Left ventricle myocardium inferior (tissue), 1 donor: ENCODE data around the gene SNAPC4. TPM values are rescaled to one million over a fixed set of nuclear protein-coding genes. Genes with fewer than 3 reads are reported as not detected.

Experiments used
- DNase-seq: peaks from one replicate; pipeline ENCODE4 v3.0.0-alpha.2; 2020
- H3K27ac ChIP-seq: fragments of 200-600 bp; replicated peaks from 2 replicates; pipeline ENCODE4 v1.8.0; 2021
- H3K27me3 ChIP-seq: fragments of 200-600 bp; 2 replicates; pipeline ENCODE4 v1.8.0; 2021; ENCODE audit warnings: low read depth
- H3K36me3 ChIP-seq: fragments of 200-600 bp; 2 replicates; pipeline ENCODE4 v1.8.0; 2021
- H3K4me1 ChIP-seq: fragments of 200-600 bp; 2 replicates; pipeline ENCODE4 v1.8.0; 2021
- H3K4me3 ChIP-seq: fragments of 200-600 bp; 2 replicates; pipeline ENCODE4 v1.8.0; 2021; ENCODE audit warnings: mild to moderate bottlenecking, moderate library complexity
- H3K9me3 ChIP-seq: fragments of 200-600 bp; replicated peaks from 2 replicates; pipeline ENCODE4 v1.8.0; 2021
- intact Hi-C: fragments of 100-400 bp; cut with micrococcal nuclease; formaldehyde crosslinking; loops from one replicate; pipeline ENCODE4 v1.11.0; 2022
- total RNA-seq: library from RNA; stranded (reverse); fragmentation: NEBNext Ultra II Directional; extraction: Animal tissue kit (Norgen Biotek cat#: 25700); gene quantifications from one replicate; pipeline ENCODE4 v1.2.1, GENCODE V29; 2021
- TF ChIP-seq, protein P1 (sequence below): fragments of 200-600 bp; IDR thresholded peaks from 2 replicates; pipeline ENCODE4 v1.8.0; 2021; ENCODE audit warnings: antibody characterized with exemption, mild to moderate bottlenecking, borderline replicate concordance
- donor health status: DM: no; HTN: yes; CAD: no; lungs with severe emphysema.

SNAPC4 gene
- total RNA-seq, 1 donor from 2014 or later = 5.2 TPM

DNA sequence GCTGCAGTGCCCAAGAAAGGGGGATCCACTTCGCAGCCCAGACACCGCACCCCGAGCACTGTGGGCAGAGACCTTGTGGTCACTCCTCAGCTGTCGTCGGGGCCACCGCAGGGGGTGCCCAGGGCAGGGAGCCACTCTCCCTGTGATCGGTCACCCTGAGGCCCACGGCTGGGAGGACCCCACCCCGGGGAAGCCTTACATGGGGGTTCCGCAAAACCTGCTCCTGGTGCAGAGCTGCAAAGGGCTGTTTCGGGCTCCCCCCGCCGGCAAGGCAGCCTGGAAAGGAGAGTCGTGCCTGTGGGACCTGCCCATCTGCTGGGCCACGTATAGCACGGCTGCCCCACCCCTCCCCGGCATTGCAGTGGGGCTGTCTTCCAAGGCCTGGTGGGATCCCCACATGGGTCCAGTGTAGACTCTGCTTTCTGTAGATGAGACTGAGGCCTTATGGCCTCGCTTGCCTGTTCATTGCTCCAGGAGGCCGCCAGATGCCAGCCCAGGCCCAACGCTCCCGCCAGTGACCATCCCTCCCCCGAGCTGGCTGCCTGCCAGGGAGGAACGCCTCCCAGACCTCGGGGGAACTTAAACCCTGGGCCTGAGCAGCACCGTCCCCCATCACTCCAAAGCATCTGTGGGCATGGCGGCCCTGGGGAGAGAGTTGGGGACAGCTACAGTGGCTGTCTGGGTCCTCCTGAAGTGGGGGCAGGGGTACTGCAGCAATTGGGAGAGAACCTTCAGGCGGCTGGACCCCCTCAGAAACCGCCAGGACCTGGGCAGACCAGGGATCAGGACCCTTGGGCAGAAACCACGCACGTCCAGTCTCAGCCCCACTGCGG lies 34.8 kb downstream of the SNAPC4 start:
- no peak for DNase-seq
- H3K27ac ChIP-seq = no peak overlapping the region
- intact Hi-C loops = no loop called here

DNA sequence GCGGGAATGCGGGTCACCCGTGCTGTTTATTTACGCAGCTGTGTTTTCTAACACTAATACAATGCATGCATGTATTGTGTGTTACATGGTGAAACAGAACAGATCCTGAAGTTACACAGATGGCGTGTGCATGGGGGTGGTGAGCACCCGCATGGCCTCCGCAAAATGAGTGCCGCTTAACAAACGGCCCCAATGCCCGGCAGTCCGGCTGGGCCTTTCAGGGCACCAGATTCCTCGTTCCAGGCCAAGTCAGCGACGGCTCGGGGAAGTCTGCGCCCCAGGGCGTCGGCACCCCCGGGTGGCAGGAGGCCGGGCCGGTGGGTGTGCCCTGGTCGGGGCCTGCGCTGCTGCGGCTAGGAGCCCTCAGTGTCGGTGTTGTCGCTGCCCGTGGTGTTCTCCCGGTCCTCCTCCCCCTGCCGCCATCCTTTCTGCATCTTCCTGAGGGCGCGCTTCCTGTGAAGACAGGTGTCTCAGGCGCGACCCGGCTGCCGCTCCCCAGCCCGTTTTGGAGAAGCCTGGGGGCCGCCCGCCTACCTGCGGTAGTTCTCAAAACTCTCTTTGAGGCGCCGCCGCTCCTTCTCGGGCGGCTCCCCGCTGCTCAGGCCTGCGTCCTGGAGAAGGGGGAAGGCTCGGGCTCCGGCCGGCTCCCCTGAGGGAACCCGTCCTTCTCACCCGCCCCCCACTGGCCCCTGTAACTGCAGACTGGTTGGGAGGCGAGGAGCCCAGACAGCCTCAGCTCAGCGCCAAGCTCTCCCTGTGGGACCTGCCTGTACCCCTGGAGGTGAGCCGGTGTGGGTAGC lies 35.8 kb downstream of the SNAPC4 start:
- Histone ChIP-seq H3K4me1 (peaks cover 36% of the 10 kb centered on the region), H3K27ac (no peak overlapping the region)

More for the DNA sequence above, 34.8 kb downstream of the SNAPC4 start:
- TF ChIP-seq, protein P1, sequence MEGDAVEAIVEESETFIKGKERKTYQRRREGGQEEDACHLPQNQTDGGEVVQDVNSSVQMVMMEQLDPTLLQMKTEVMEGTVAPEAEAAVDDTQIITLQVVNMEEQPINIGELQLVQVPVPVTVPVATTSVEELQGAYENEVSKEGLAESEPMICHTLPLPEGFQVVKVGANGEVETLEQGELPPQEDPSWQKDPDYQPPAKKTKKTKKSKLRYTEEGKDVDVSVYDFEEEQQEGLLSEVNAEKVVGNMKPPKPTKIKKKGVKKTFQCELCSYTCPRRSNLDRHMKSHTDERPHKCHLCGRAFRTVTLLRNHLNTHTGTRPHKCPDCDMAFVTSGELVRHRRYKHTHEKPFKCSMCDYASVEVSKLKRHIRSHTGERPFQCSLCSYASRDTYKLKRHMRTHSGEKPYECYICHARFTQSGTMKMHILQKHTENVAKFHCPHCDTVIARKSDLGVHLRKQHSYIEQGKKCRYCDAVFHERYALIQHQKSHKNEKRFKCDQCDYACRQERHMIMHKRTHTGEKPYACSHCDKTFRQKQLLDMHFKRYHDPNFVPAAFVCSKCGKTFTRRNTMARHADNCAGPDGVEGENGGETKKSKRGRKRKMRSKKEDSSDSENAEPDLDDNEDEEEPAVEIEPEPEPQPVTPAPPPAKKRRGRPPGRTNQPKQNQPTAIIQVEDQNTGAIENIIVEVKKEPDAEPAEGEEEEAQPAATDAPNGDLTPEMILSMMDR = no peak
- Histone ChIP-seq H3K4me1 (peaks cover 36% of the 10 kb centered on the region), H3K36me3 (no peaks in the 10 kb centered on the region), H3K4me3 (no peak overlapping the region), H3K9me3 (no peaks in the 10 kb centered on the region), H3K27me3 (no peaks in the 10 kb centered on the region)

DNA sequence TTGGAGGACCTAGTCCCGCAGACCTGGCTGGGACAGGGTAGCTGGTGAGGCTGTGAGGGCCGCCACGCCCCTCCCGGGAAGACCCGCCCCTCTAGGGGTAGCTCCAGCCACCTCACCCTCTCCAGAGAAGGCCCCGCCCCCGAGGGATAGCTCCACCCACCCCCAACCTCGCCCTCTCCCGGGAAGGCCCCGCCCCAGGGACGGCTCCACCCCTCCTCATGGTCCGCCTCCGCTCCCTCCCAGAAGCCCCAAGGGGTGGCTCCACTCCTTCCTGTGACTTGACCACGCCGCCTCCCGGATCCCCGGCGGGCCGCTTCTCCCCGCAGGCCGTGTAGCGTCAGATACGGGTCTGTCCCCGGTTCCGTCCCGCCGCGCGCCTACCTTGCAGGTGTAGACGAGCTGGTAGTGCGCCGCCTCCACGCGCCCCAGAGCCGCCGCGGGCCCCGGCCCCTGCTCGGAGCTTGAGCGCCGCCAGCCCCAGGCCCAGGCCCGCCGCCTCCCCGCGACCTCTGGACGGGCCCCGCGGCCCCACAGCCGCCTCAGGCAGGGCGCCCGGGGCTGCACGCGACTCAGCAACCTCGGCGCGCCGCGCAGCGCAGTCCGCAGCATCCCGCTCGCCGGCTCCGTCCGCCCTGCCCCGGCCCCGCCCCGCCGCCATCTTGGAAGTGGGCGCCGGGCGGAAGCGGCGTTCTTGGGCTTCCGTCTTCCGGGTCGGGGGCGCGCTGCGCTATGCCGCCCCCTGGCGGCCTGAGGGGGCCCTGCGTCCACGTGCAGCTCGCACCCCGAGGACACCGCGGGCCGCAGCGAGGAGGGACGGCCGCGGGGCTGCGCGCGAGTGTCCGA lies 36.6 kb downstream of the SNAPC4 start, which contains the start of gene DNLZ:
DNLZ (minus strand) TSS at position 639 of the 843 bp plus-strand sequence; CDS start at position 609, 30 bp downstream.
- Histone ChIP-seq H3K27me3 (no peaks in the 10 kb centered on the region), H3K27ac (peak within 1 kb of the TSS; percentile 99), H3K4me3 (peak within 1 kb of the TSS; percentile 81), H3K4me1 (peaks cover 38% of the 10 kb centered on the region), H3K9me3 (no peaks in the 10 kb centered on the region), H3K36me3 (no peaks in the 10 kb centered on the region)
- DNase-seq = peak; percentile 98
- TF ChIP-seq, protein P1 = peak; percentile 98
- intact Hi-C loops = no loop called here

More for the DNA sequence above, 35.8 kb downstream of the SNAPC4 start:
- no peaks in the 10 kb centered on the region for H3K36me3 ChIP-seq
- intact Hi-C loops = no loop called here
- H3K27me3 ChIP-seq = no peaks in the 10 kb centered on the region
- peak overlapping the region; percentile 81 for H3K4me3 ChIP-seq
- H3K9me3 ChIP-seq = no peaks in the 10 kb centered on the region
- DNase-seq = no peak
- TF ChIP-seq, protein P1 = peak; percentile 35

DNA sequence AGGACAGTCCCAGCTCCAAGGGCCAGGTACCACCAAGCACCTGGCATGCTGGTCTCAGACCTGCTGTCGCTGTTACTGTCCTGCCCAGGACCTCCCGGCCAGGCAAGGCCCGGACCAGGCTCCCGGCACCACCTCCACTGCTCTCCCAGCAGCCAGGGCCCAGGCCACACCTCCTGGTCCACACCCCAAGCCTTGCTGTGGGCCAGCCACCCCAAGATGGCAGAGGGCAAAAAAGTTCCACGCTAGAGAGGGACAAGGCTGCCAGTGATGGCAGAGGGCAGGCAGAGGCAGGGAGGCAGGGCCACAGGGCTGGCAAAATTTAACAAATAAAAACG lies 37.6 kb downstream of the SNAPC4 start:
- peak overlapping the region; percentile 99 for H3K27ac ChIP-seq
- H3K36me3 ChIP-seq = peaks cover 3% of the 10 kb centered on the region
- peaks cover 43% of the 10 kb centered on the region for H3K4me1 ChIP-seq
- intact Hi-C loops = no loop called here
- TF ChIP-seq, protein P1 = no peak
- H3K4me3 ChIP-seq = peak overlapping the region; percentile 81
- DNase-seq = no peak
- no peaks in the 10 kb centered on the region for H3K9me3 ChIP-seq
- H3K27me3 ChIP-seq = no peaks in the 10 kb centered on the region
